Small intestine (tissue), 7 donors: ENCODE results near the gene FBRS. TPM values are rescaled to one million over a fixed set of nuclear protein-coding genes. Genes with fewer than 3 reads are reported as not detected.
"Not testable (repeated sequence)": the region's sequence is repeated elsewhere in the genome, so short reads cannot be mapped to it uniquely, and the experiment has no call there.

ENCODE experiments used
- DNase-seq, 2 donors: peaks; one replicate each; pipeline versions ENCODE4 v3.0.0 to v3.0.0-alpha.2; 2013
- FAIRE-seq: peaks from 2 replicates; lab custom pipeline; 2012; peaks lifted over from hg19 to GRCh38; lab: Jason Lieb, UNC
- H3K27ac ChIP-seq, 3 donors: one replicate each; pipeline ENCODE4 v1.5.1; 2013; ENCODE audit warnings: low read length in 2 of 3, mild to moderate bottlenecking in 2 of 3, control low read depth in 1 of 3, inconsistent platforms in 1 of 3, low read depth in 1 of 3, moderate library complexity in 1 of 3
- H3K27me3 ChIP-seq, 3 donors: one replicate each; pipeline ENCODE4 v1.6.1; 2013; ENCODE audit warnings: low read length in 3 of 3, inconsistent platforms in 1 of 3; ENCODE audit not compliant: control insufficient read depth in 3 of 3, insufficient read depth in 3 of 3
- H3K36me3 ChIP-seq, 3 donors: one replicate each; pipeline ENCODE4 v1.6.1; 2013; ENCODE audit warnings: low read length in 3 of 3, inconsistent platforms in 1 of 3, low read depth in 1 of 3, mild to moderate bottlenecking in 1 of 3, moderate library complexity in 1 of 3; ENCODE audit not compliant: control insufficient read depth in 3 of 3, insufficient read depth in 2 of 3
- H3K4me1 ChIP-seq, 3 donors: one replicate each; pipeline ENCODE4 v1.6.1; 2013; ENCODE audit warnings: low read length in 2 of 3, inconsistent platforms in 1 of 3, low read depth in 1 of 3, mild to moderate bottlenecking in 1 of 3, moderate library complexity in 1 of 3; ENCODE audit not compliant: control insufficient read depth in 3 of 3, insufficient read depth in 2 of 3
- H3K4me3 ChIP-seq, 3 donors: one replicate each; pipeline ENCODE4 v1.5.1; 2013; ENCODE audit warnings: low read length in 3 of 3, control low read depth in 1 of 3, inconsistent platforms in 1 of 3, low read depth in 1 of 3, mild to moderate bottlenecking in 1 of 3, moderate library complexity in 1 of 3
- H3K9me3 ChIP-seq, 2 donors: one replicate each; pipeline ENCODE4 v1.6.1; 2013; ENCODE audit warnings: low read depth in 1 of 2, low read length in 1 of 2; ENCODE audit not compliant: control insufficient read depth in 2 of 2, insufficient read depth in 1 of 2
- WGBS, 3 donors: extraction: QIAGEN DNeasy Blood & Tissue Kit; methylation state at CpG; one replicate each; pipeline ENCODE4 v1.1.7; 2013; 5-methylcytosine and 5-hydroxymethylcytosine counted together
- polyA plus RNA-seq, 4 donors: library from polyadenylated mRNA; stranded (reverse) in 3 of 4; unstranded in 1 of 4; fragments of 200-250 nt in 3 of 4; fragments of 120-200 nt in 1 of 4; gene quantifications; one replicate each; pipeline versions ENCODE4 v1.2.1 to v1.2.3, GENCODE V29; 2013
- donor health status: healthy with polysubstance abuse.
- donor health status: control.
- donor health status: control.
- donor health status: Bipolar disorder and iron deficiency.
- donor health status: healthy.

FBRS gene
- polyA plus RNA-seq, 4 donors: 36.2 to 94.6 (median 47.6) TPM

DNA sequence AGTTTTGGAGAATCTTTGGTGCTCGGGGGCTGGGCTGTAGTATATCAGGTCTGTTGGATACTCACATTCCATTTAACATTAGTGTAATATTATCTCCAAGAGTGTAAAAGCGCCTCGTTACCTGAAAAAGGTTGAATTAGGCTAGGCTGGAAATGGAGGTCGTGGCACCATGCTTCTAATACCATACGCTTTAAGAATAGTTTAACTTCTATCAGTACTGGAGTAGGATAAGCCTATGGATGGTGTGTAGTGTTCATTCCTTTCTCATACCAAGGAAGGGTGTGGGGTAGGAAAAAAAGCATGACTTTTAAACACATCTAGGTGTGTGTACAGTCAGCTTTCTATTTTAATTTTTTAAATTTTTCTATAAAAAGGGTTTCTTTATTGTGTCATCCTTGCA, 42.7 kb downstream of the FBRS start:
- H3K4me1 ChIP-seq: peaks cover 0 to 18% (median 2%) of the 10 kb centered on the region in 3 donors
- WGBS, 3 donors: 86 to 88% (median 87%) methylated on average over 5 of the region's 5 CpGs
- DNase-seq: no peak
- no peaks in the 10 kb centered on the region for H3K9me3 ChIP-seq
- H3K4me3 ChIP-seq: no peak overlapping the region
- H3K27me3 ChIP-seq: no peaks in the 10 kb centered on the region
- H3K27ac ChIP-seq: no peak overlapping the region
- FAIRE-seq: no peak
- H3K36me3 ChIP-seq: peaks cover 20 to 49% (median 28%) of the 10 kb centered on the region in 3 donors

DNA sequence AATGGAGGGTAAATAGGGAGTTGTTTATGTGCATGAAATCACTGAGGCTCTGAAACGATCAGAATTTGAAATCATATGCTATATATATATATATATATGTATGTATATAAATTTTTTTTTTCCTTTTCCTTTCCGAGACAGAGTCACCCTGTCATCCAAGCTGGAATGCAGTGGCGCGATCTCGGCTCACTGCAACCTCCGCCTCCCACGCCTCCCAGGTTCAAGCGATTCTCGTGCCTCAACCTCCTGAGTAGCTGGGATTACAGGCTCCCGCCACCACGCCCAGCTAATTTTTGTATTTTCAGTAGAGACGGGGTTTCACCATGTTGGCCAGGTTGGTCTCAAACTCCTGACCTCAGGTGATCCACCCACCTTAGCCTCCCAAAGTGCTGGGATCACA, 44.8 kb downstream of the FBRS start:
- WGBS, 3 donors: 83 to 96% (median 92%) methylated on average over 9 to 12 of the region's 12 CpGs
- not testable (repeated sequence) for H3K27me3 ChIP-seq, H3K27ac ChIP-seq, H3K4me3 ChIP-seq, DNase-seq, H3K9me3 ChIP-seq, FAIRE-seq
- Histone ChIP-seq H3K4me1 (peaks cover 0 to 10% (median 2%) of the 10 kb centered on the region in 3 donors), H3K36me3 (peaks cover 31 to 61% (median 42%) of the 10 kb centered on the region in 3 donors)

DNA sequence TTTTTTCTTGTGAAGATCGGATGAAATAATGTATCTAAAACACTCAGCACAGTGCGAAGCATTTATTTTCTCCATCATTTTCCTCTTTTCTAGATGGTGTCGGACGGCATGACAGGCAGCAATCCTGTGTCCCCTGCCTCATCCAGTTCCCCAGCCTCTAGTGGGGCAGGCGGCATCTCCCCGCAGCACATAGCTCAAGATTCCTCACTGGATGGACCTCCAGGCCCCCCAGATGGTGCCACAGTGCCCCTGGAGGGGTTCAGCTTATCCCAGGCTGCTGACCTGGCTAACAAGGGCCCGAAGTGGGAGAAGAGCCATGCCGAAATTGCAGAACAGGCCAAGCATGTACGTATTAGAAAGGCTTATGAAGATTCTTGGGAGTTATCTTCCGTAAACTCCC, 45.7 kb downstream of the FBRS start:
- H3K27ac ChIP-seq: no peak overlapping the region
- peaks cover 32 to 70% (median 46%) of the 10 kb centered on the region in 3 donors for H3K36me3 ChIP-seq
- 96 to 98% (median 97%) methylated on average over 10 of the region's 10 CpGs for WGBS, 3 donors
- no peaks in the 10 kb centered on the region for H3K27me3 ChIP-seq
- H3K4me1 ChIP-seq: peaks cover 0 to 10% (median 2%) of the 10 kb centered on the region in 3 donors
- DNase-seq: no peak
- H3K4me3 ChIP-seq: no peak overlapping the region
- H3K9me3 ChIP-seq: no peaks in the 10 kb centered on the region
- no peak for FAIRE-seq

DNA sequence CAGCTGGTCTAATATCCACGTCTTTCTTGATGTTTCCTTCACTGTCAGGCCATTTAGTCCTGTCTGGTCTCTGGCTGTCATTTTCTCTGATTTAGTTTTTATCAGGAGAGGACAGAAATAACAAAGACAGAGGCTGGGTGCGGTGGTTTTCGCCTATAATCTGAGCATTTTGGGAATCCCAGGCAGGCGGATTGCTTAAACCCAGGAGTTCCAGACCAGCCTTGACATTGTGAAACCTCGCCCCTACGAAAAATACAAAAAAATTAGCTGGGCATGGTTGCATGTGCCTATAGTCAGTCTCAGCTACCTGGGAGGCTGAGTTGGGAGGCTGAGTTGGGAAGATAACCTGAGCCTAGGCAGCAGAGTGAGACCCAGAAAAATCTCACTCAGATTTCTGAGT, 47.8 kb downstream of the FBRS start:
- H3K36me3 ChIP-seq: peaks cover 46 to 82% (median 54%) of the 10 kb centered on the region in 3 donors
- DNase-seq: no peak
- H3K4me3 ChIP-seq: no peak overlapping the region
- no peaks in the 10 kb centered on the region for H3K9me3 ChIP-seq
- H3K27ac ChIP-seq: no peak overlapping the region
- H3K4me1 ChIP-seq: no peaks in the 10 kb centered on the region
- WGBS, 3 donors: 94 to 96% (median 94%) methylated on average over 6 of the region's 6 CpGs
- no peaks in the 10 kb centered on the region for H3K27me3 ChIP-seq
- FAIRE-seq: no peak

DNA sequence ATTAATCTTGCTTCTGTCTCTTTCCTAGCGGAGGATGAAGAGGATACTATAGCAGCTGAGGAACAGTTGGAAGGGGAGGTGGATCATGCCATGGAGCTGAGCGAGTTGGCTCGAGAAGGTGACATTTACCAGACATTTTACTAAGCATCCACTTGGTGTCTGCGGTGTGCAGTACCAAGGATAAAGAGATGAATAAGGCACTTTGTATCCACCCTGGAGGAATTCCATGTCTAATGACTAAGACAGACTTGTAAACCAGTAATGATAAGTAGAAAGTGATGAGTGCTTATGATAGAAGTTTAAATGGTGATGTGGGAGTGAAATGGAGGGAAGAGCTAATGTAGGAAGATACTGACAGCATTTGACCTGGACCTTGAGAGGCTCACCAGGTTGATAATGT, 52.7 kb downstream of the FBRS start:
- Histone ChIP-seq H3K36me3 (peaks cover 58 to 81% (median 62%) of the 10 kb centered on the region in 3 donors), H3K9me3 (no peaks in the 10 kb centered on the region), H3K27me3 (no peaks in the 10 kb centered on the region), H3K4me3 (no peak overlapping the region), H3K4me1 (no peaks in the 10 kb centered on the region), H3K27ac (no peak overlapping the region)
- no peak for DNase-seq
- no peak for FAIRE-seq
- 95 to 99% (median 97%) methylated on average over 4 of the region's 4 CpGs for WGBS, 3 donors

DNA sequence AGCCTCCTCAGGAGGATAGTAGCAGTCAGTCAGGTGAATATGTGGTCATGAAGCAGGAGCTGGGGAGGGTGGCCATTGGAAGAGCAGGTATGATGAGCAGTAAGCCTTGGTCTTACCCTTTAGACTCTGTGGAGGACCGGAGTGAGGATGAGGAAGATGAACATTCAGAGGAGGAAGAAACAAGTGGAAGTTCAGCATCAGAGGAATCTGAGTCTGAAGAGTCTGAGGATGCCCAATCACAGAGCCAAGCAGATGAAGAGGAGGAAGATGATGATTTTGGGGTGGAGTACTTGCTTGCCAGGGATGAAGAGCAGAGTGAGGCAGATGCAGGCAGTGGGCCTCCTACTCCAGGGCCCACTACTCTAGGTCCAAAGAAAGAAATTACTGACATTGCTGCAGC, 53.5 kb downstream of the FBRS start:
- H3K9me3 ChIP-seq: no peaks in the 10 kb centered on the region
- peaks cover 55 to 82% (median 63%) of the 10 kb centered on the region in 3 donors for H3K36me3 ChIP-seq
- H3K4me3 ChIP-seq: no peak overlapping the region
- no peaks in the 10 kb centered on the region for H3K4me1 ChIP-seq
- FAIRE-seq (no peak), DNase-seq (no peak)
- no peak overlapping the region for H3K27ac ChIP-seq
- H3K27me3 ChIP-seq: no peaks in the 10 kb centered on the region
- 94 to 100% (median 100%) methylated on average over 1 of the region's 1 CpG for WGBS, 3 donors

DNA sequence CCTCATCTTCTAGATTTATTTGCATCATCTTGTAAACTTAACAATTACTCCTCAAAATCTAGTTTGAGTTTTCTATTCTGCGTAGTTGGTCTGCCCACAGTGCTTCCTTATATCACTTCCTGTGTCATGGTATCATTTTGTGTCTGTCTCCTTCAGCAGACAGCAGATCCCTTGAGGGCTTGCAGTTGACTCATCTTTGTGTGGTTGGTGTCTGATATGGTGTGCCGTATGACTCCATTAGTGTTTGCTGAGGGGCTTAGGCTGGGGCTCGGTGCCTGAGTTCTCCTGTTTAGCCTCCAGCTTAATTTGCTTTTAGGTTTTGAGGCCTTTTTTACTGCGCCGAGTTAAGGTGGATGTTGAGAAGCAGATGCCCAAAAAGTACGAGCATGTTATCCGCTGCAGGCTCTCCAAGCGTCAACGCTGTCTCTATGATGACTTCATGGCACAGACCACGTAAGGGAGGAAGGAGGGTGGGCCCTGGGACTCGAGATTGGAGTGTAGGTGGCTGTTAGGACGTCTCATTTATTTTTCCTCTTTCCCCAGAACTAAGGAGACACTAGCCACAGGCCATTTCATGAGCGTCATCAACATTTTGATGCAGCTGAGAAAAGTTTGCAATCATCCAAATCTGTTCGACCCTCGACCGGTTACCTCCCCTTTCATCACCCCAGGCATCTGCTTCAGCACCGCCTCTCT, 57.7 kb downstream of the FBRS start:
- peaks cover 47 to 79% (median 56%) of the 10 kb centered on the region in 3 donors for H3K36me3 ChIP-seq
- no peak overlapping the region for H3K4me3 ChIP-seq
- DNase-seq (peak in 1 of 2 donors; percentile 14), FAIRE-seq (no peak)
- no peaks in the 10 kb centered on the region for H3K9me3 ChIP-seq
- H3K27ac ChIP-seq: peak overlapping the region in 1 of 3 donors; percentile 59
- 80 to 85% (median 83%) methylated on average over 17 of the region's 17 CpGs for WGBS, 3 donors
- H3K4me1 ChIP-seq: no peaks in the 10 kb centered on the region
- no peaks in the 10 kb centered on the region for H3K27me3 ChIP-seq

DNA sequence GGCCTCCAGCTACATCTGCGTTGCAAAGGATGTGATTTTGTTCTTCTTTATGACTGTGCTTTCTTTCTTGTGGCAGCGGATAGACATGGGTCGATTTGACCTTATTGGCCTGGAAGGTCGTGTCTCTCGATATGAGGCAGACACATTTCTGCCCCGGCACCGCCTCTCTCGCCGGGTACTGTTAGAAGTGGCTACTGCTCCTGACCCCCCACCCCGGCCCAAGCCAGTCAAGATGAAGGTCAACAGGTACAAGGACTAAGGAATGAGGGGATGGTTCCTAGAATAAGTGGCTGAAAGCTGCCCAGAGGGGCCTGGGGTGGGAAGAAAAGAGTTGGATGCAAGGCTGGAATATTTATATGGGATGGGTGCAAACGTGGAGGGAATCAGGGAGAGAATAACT, 61.9 kb downstream of the FBRS start:
- Histone ChIP-seq H3K27me3 (no peaks in the 10 kb centered on the region), H3K4me1 (no peaks in the 10 kb centered on the region), H3K4me3 (no peak overlapping the region), H3K9me3 (no peaks in the 10 kb centered on the region), H3K36me3 (peaks cover 50 to 84% (median 63%) of the 10 kb centered on the region in 3 donors), H3K27ac (no peak overlapping the region)
- FAIRE-seq: no peak
- DNase-seq: no peak
- WGBS, 3 donors: 90 to 92% (median 92%) methylated on average over 11 of the region's 11 CpGs
